Measurements from ENCODE around the gene ATP8A2. TPM values are rescaled to one million over a fixed set of nuclear protein-coding genes. Genes with fewer than 3 reads are reported as not detected.

Gene ATP8A2
- total and polyA plus RNA-seq, 2 of the 4 experiments (the other 2 are of a cell fraction), result 0.02 to 0.18 TPM

DNA sequence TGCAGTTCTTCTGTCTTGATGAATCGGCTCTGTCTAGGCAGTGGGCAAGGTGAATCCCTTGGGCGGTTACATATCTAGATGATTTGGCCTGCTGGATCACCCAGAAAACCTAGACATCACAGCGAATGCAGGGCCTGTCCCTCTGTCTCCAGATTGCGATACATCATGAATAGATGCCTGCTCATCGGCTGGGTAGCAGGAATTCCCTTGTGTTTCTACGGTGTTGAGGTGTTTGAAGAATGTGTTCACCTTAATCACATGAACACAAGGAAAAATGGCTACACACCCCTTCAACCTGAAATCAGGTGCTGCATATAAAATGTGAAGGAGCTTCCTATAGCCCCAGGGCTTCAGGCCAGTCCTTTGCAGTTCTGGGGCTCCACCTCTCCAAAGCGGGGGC, 398.8 kb downstream of the ATP8A2 start:
- no peak for ATAC-seq (ENCODE audit: low read depth)
- no peak overlapping the region for H2BK120ac ChIP-seq (ENCODE audit: low read depth, low read length)
- no peak overlapping the region for H3K14ac ChIP-seq (replicated peaks; ENCODE audit: low read depth, low read length)
- H4K8ac ChIP-seq (ENCODE audit: low read depth in 2 of 2, low read length in 2 of 2), result no peak overlapping the region
- no peak overlapping the region for H3K23ac ChIP-seq (ENCODE audit: low read depth, low read length)
- H3K4me3 ChIP-seq (ENCODE audit: insufficient read depth, low read depth, low read length), result no peak overlapping the region
- no peaks in the 10 kb centered on the region for H3K4me1 ChIP-seq (ENCODE audit: control insufficient read depth, insufficient read depth, low read length)
- H3K9me3 ChIP-seq (ENCODE audit: control insufficient read depth, insufficient read depth, low read length), result no peaks in the 10 kb centered on the region; the same call in 1 of the 2 replicates
- no peak overlapping the region for H3K4me2 ChIP-seq (ENCODE audit: low read depth, low read length)
- no peak overlapping the region for H3K27ac ChIP-seq (ENCODE audit: insufficient read depth, low read length)
- H3K4ac ChIP-seq (ENCODE audit: low read depth, low read length), result no peak overlapping the region
- H2BK20ac ChIP-seq (ENCODE audit: low read depth, low read length), result no peak overlapping the region
- TF ChIP-seq, protein P1, sequence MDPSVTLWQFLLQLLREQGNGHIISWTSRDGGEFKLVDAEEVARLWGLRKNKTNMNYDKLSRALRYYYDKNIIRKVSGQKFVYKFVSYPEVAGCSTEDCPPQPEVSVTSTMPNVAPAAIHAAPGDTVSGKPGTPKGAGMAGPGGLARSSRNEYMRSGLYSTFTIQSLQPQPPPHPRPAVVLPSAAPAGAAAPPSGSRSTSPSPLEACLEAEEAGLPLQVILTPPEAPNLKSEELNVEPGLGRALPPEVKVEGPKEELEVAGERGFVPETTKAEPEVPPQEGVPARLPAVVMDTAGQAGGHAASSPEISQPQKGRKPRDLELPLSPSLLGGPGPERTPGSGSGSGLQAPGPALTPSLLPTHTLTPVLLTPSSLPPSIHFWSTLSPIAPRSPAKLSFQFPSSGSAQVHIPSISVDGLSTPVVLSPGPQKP (IDR thresholded peaks at IDR 0.05; ENCODE audit: borderline replicate concordance, low read depth, low read length), result no peak
- TF ChIP-seq MAZ (IDR thresholded peaks at IDR 0.05; ENCODE audit: borderline replicate concordance, low read depth, low read length) (no peak), POLR2A (IDR thresholded peaks at IDR 0.05; ENCODE audit: low read depth, low read length) (no peak), CEBPB (IDR thresholded peaks at IDR 0.05; ENCODE audit: low read depth, low read length) (no peak), RCOR1 (IDR thresholded peaks at IDR 0.05; ENCODE audit: insufficient replicate concordance, low read length) (no peak), MAFK (IDR thresholded peaks at IDR 0.05; ENCODE audit: low read depth, low read length) (no peak), NFE2L2 (IDR thresholded peaks at IDR 0.05; ENCODE audit: low read depth, low read length) (no peak), FOS (IDR thresholded peaks at IDR 0.05; ENCODE audit: low read depth, low read length) (no peak), RFX5 (IDR thresholded peaks at IDR 0.05; ENCODE audit: low read depth, low read length) (no peak), RAD21 (IDR thresholded peaks at IDR 0.05; ENCODE audit: low read length) (no peak), MXI1 (IDR thresholded peaks at IDR 0.05; ENCODE audit: borderline replicate concordance, low read depth, low read length) (no peak), BHLHE40 (IDR thresholded peaks at IDR 0.05; ENCODE audit: low read depth, low read length) (no peak), CHD1 (IDR thresholded peaks at IDR 0.05; ENCODE audit: low read depth, low read length) (no peak), SMC3 (IDR thresholded peaks at IDR 0.05; ENCODE audit: low read depth, low read length) (no peak)
- TF ChIP-seq, protein P2, sequence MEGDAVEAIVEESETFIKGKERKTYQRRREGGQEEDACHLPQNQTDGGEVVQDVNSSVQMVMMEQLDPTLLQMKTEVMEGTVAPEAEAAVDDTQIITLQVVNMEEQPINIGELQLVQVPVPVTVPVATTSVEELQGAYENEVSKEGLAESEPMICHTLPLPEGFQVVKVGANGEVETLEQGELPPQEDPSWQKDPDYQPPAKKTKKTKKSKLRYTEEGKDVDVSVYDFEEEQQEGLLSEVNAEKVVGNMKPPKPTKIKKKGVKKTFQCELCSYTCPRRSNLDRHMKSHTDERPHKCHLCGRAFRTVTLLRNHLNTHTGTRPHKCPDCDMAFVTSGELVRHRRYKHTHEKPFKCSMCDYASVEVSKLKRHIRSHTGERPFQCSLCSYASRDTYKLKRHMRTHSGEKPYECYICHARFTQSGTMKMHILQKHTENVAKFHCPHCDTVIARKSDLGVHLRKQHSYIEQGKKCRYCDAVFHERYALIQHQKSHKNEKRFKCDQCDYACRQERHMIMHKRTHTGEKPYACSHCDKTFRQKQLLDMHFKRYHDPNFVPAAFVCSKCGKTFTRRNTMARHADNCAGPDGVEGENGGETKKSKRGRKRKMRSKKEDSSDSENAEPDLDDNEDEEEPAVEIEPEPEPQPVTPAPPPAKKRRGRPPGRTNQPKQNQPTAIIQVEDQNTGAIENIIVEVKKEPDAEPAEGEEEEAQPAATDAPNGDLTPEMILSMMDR (conservative IDR thresholded peaks at IDR 0.05; ENCODE audit: low read depth, low read length), result no peak
- TF ChIP-seq, protein P3, sequence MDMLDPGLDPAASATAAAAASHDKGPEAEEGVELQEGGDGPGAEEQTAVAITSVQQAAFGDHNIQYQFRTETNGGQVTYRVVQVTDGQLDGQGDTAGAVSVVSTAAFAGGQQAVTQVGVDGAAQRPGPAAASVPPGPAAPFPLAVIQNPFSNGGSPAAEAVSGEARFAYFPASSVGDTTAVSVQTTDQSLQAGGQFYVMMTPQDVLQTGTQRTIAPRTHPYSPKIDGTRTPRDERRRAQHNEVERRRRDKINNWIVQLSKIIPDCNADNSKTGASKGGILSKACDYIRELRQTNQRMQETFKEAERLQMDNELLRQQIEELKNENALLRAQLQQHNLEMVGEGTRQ (IDR thresholded peaks at IDR 0.05; ENCODE audit: low read depth, low read length), result no peak
- BruUV-seq (replicated peaks), result no TSS peak
- no peak overlapping the region for H2AK5ac ChIP-seq (ENCODE audit: low read depth, low read length)
- H3K9me1 ChIP-seq (ENCODE audit: insufficient read depth, low read length), result no peaks in the 10 kb centered on the region
- H3K27me3 ChIP-seq (ENCODE audit: control insufficient read depth, insufficient read depth, low read length), result no peaks in the 10 kb centered on the region
- no peak for DNase-seq
- ChIA-PET POLR2A (ENCODE audit: unreplicated experiment) (no interaction called here), CTCF (no interaction called here)
- intact Hi-C loops (cut with micrococcal nuclease) (no loop called here), dilution Hi-C loops (cut with HindIII; ENCODE audit: low sequenced_read_pairs, unreplicated experiment) (no loop called here), in situ Hi-C loops (cut with MboI; ENCODE audit: low sequenced_read_pairs) (no loop called here)
- H3K36me3 ChIP-seq (ENCODE audit: control insufficient read depth, insufficient read depth, low read length), result no peaks in the 10 kb centered on the region
- H4K5ac ChIP-seq (ENCODE audit: low read depth, low read length), result no peak overlapping the region
- no peak overlapping the region for H2BK5ac ChIP-seq (ENCODE audit: low read depth, low read length, poor library complexity, severe bottlenecking)
- no peak overlapping the region for H2AFZ ChIP-seq (replicated peaks; ENCODE audit: low read length, poor library complexity)
- H2AK9ac ChIP-seq (replicated peaks; ENCODE audit: low read depth, low read length, poor library complexity), result no peak overlapping the region
- H3K79me1 ChIP-seq (ENCODE audit: low read depth in 1 of 2, low read length in 2 of 2), result no peaks in the 10 kb centered on the region
- H3K56ac ChIP-seq (ENCODE audit: extremely low read depth, insufficient read depth, low read length), result no peak overlapping the region
- H3K18ac ChIP-seq (ENCODE audit: low read depth, low read length), result no peak overlapping the region
- H4K91ac ChIP-seq (ENCODE audit: insufficient read depth, low read depth, low read length), result no peak overlapping the region
- no peak overlapping the region for H2BK15ac ChIP-seq (ENCODE audit: low read depth, low read length)
- no peaks in the 10 kb centered on the region for H4K20me1 ChIP-seq (ENCODE audit: insufficient read depth, low read length)
- no peak overlapping the region for H3K9ac ChIP-seq (ENCODE audit: low read depth, low read length)
- WGBS, 2 experiments (ENCODE audit: extremely low coverage in 2 of 2, insufficient read length in 1 of 2), result no CpG with 5 or more reads among the region's 7 CpGs
